ENCODE data around the gene KDM4B.

The KDM4B gene

GRCh38 chr19:5074830-5075394, 106.0 kb downstream of the KDM4B start:
- DNase-seq = no peak

DNA sequence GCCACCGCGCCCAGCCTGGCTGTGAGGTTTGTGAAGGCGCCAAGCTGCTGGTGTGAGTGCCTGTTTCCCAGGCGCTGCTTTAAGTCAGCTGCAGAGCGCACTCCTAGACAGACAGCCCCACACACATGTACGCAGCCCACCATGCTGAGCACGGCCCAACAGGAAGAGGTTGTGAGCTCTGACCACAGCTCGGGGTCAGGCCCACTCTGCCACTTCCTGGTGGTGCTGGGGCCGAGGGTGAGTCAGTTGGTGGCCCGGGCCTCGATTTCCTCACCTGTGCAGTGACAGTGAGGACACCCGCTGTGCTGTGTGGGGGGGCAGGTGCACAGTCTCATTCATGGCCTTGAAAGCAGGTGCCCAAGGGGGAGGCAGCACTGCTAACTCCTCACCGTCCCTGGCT, 106.7 kb downstream of the KDM4B start:
- no peak for DNase-seq

DNA sequence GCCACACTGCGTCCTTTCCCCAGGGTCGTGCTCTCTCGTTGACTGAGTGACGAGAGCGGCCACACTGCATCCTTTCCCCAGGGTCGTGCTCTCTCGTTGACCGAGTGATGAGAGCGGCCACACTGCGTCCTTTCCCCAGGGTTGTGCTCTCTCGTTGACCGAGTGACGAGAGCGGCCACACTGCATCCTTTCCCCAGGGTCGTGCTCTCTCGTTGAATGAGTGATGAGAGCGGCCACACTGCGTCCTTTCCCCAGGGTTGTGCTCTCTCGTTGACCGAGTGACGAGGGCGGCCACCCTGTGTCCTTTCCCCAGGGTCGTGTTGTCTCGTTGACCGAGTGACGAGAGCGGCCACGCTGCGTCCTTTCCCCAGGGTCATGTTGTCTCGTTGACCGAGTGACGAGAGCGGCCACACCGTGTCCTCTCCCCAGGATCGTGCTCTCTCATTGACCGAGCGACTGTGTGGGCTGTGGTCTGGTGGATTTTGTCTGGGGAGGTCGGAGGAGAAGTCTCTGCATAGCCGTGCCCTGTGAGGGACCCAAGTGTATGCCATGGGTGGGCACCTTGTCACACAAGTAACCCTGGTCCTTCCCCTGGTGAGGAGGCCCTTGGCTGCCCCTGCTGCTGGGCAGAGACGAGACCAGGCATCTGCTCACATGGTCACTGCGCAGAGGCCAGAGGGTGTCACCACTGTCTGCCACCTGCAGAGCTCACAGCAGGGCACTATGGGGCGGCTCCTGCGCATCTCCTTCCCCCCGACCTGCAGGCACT, 107.7 kb downstream of the KDM4B start:
- no peak for DNase-seq

DNA sequence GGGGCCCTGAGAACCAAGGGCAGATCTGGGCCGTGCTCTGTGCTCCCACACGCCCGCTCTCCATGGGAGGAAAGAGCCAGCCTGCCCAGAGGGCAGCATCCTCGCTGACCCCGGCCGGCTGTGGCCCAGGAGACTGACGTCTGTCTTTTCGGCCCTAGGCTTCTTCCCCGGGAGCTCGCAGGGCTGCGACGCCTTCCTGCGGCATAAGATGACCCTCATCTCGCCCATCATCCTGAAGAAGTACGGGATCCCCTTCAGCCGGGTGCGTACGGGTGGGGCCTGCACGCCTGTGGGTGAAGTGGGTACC, 108.2 kb downstream of the KDM4B start:
- DNase-seq = no peak

- DNase-seq = no peak
These were observed 109.3 kb downstream of the KDM4B start for GRCh38 chr19:5078182-5078581.

DNA sequence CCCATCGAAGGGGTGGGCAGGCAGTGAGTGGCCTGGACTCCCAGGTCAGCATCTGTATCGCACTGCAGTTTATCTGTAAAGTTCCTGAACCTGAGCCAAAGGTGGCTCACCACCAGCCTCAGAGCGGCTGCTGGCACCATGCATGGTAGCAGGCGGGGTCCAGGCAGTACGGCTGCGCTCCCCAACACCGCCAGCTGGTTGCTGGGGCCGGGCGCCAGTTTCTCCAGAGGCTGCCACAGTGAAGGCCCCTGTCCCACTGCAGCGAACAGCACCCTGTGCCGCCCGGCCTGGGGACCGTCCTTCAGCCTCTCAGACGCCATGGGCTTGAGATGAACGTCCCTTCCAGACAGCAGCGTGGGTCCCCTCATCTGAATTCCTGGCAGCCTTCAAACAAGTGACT, 109.8 kb downstream of the KDM4B start:
- DNase-seq = no peak

GRCh38 chr19:5079071-5079774, 110.3 kb downstream of the KDM4B start:
- no peak for DNase-seq

GRCh38 chr19:5080030-5080654, 111.2 kb downstream of the KDM4B start:
- no peak for DNase-seq

DNA sequence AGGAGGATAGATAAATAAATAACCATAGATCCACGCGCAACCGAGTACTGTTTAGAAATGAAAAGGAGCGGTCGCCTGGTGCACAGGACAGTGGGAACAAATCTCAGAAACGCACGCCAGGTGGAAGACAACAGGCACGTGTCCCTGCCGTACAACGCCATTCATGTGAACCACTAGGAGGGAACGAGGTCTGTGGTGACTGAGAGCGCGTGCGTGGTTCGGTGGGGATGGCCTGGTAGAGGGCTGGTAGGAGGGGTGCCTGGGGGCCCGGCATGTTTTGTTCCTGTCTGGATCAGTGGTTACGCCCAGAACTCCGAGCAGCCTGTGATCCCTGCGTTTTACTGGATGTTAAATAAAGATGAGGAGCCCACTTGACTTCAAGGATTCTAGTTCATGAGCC, 111.9 kb downstream of the KDM4B start:
- no peak for DNase-seq

DNA sequence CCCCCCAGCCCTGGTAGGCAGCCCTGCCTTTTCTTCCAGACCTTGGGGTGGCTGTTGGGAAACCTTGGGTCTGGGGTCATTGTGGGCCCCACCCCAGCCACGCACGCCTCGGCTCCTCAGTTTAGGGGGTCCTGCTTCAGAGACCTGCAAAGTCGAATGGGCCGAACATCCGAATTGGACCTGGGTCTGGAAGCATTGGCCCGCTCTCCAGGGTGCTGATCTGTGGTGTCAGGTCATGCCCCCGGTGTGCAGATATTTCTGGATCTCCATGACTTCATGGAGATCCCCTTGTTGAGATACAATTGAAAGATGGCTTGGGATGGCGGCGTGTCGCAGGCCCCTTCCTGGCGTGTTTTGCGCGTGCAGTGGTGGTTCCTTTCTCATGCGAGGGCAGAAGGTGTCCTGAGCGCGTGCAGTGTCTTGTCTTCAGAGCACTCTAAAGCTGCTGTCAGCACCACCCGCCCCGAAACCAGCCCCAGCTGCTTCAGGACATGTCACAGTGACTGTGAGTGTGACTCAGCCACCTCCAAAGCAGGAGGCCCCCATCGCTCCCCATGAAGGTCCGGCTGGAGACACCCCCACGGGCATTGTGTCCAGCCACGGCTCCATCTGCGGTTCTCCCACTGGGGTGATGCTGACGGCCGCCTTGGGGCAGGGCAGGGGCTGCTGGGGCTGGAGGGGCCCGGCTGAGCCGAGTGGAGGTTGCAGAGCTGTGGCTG, 112.7 kb downstream of the KDM4B start:
- DNase-seq = no peak

- DNase-seq = no peak
These were observed 114.6 kb downstream of the KDM4B start for GRCh38 chr19:5083547-5083965.

DNA sequence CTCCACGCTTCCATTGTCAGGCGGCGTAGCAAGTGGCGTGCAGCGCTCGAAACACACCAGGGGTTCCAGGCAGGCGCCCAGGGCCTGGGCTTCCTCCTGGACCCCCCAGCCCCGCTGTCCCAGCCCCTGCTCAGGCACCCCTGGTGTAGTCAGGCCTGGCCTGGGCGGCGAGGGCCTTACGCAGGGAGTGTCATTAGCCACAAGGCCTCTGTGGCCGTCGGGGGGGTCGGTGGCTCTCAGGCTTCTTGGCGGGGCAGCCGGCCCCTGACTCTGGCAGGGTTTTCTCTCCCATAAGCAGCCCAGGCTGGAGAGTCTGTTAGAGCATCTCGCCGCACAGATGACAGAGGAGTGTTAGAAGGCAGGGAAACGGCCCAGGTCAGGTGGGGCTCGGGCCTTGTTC, 116.7 kb downstream of the KDM4B start:
- no peak for DNase-seq

DNA sequence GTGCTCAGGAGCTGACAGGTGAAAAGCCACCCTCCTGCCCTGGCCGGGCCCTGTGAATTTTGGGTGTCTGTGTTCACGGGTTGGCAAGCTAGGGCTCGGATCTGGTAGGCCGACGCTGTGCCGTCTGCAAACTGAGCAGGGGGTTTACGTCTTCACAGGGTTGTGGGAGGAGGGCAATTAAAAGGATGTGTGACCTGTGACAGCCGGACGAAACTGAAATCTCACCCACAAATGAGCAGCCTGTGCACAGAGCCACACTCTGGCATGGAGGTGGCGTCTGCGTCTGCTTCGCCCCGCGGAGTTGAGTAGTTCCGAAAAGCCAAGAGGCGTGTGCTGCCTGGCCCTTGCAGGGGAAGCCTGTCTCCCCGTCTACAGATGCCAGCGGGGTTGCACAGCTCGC, 117.3 kb downstream of the KDM4B start:
- DNase-seq = no peak

GRCh38 chr19:5086725-5087439, 118.0 kb downstream of the KDM4B start:
- DNase-seq = no peak

- no peak for DNase-seq
These were observed 120.4 kb downstream of the KDM4B start for GRCh38 chr19:5089283-5089682.

DNA sequence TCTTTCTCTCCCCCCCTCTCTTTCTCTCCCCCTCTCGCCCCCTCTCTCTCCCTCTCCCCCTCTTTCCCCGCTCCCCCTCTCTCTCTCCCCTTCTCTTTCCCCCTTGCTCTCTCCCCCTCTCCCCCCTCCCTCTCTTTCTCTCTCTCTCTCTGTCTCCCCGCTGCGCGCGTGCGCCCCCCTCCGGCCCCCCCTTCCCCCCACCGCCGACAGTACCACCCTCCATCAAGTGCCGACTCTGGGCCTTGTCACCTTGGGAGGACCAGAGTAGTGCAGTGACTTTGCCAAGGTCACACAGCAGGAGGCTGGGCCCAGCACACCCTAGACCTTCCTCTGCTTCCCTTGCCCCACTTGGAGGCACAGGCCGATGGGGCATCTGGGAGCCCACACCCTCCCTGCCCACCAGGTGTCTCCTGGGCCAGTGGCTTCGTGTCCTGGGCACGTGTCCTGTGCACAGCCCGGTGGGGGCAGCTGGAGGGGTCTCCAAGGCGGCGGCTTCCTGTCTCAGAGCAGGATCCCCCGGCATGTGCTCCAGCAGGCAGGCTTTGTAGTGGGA, 121.6 kb downstream of the KDM4B start:
- no peak for DNase-seq

- peak; percentile 11 for DNase-seq
These were observed 122.2 kb downstream of the KDM4B start for GRCh38 chr19:5091018-5091683.

DNA sequence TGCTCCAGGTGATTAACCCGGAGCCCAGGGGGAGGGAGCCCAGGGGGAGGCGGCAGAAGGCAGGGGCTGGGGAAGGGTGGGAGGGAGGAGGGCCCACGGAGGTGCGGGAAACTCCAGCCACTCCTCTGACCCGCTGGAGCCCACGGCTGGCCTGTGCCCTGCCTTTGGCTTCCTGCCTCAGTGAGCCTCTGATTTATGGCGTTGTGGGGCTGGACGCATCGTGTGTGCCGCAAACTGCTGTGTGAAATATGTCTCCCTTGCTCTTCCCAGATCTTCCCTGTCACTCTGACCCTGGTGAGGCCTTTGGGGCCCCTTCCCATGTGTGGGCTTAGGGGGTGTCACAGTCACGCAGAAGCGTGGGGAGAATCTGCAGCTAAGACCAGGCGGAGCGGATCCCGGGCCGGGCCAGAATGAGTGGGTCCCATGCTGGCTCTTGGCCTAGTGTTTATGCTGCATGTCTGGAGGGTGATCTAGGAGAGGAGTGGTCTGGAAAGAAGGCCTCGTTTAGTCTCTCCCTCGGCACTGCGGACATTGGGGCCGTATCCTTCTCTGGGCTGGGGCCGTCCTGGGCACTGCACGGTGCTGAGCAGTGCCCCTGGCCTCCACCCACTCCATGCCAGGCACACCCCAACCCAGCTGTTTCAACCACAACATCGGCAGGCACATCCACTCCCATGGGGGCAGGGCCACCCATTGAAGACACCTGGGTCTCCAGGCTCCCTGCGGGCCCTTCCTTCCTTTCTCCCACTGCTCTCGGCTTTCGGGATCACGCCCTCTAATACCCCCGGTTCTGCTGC, 123.0 kb downstream of the KDM4B start:
- DNase-seq = no peak

DNA sequence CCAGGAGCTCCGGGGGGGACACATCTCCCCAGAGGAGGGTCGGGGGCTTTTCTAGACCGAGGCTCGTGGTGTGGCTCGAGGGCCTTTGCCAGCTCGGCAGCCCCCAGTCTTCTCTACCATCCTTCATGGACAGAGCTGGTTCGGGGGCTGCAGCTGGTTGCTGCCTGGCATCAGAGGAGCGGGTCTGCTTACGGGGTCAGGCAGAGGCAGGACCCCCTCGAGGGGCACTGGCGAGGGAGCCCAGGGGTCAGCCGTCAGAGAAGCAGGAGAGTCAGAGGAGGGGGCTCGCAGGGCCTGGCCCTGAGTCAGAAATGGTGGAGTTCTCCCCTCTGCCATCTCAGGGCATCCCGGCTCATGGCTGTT, 123.5 kb downstream of the KDM4B start:
- no peak for DNase-seq

DNA sequence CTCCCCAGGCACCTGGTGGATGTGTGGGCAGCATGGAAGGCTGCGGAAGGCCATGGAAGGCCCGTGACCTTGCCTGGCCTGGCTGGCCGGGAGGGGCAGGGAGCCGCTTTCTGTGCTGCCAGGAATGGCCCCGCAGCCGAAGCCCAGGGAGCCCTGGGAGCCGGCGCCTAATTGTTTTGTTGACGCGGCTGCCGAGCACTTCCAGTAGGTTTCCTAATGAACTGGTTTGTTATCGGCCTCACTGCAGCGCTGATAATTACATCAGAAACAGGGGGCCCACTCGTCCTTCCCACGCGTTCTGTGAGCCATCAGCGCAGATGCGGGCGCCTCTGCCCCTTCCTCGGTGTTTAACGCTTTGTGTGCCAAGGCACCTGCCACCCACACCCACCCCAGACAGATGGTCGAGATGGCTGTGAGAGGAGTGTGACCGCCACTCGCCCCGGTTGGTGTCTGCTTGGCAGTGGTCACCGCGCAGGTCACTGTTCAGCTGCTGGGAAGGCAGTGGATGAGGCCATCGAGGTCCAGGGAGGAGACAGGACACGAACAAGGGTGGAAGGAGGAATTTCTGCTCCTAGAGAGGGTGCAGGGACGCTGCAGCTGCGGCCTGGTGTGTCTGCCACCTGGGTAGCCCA, 124.5 kb downstream of the KDM4B start:
- no peak for DNase-seq
